A673 (cell line): ENCODE measurements around the gene GUCD1.

ENCODE experiments used
- EZH2 ChIP-seq: fragments of 200-600 bp; sonication (generic); IDR thresholded peaks from 2 replicates; pipeline ENCODE4 v1.6.1; 2017; ENCODE audit warnings: borderline replicate concordance, low read depth, mild to moderate bottlenecking, mixed read lengths, antibody characterized with exemption, low read length; ENCODE audit not compliant: poor library complexity, severe bottlenecking
- TF ChIP-seq, protein P1 (sequence below): fragments of 300-800, 200-600 bp; sonication (generic); conservative IDR thresholded peaks from 2 replicates; pipeline ENCODE4 v1.5.1; 2017; ENCODE audit warnings: low read depth, mild to moderate bottlenecking, antibody characterized with exemption, low read length, moderate library complexity, mixed read lengths

DNA sequence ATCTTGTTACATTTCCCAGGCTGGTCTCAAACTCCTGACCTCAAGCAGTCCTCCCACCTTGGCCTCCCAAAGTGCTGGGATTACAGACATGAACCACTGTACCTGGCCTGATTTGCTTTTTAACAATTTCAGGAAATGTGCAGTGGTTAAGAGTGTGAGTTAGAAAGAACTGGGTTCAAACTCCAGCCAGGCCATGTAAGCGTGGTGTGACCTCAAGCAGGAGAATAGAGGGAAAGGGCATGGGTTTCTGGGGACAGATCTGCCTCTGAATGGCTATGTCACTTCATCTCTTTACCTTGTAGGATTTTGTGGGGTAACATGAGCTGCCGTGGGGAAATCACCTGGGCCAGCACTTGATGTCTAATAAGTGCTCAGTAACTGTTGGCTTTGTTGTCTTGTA, 10.1 kb upstream of the GUCD1 start:
- TF ChIP-seq, protein P1, sequence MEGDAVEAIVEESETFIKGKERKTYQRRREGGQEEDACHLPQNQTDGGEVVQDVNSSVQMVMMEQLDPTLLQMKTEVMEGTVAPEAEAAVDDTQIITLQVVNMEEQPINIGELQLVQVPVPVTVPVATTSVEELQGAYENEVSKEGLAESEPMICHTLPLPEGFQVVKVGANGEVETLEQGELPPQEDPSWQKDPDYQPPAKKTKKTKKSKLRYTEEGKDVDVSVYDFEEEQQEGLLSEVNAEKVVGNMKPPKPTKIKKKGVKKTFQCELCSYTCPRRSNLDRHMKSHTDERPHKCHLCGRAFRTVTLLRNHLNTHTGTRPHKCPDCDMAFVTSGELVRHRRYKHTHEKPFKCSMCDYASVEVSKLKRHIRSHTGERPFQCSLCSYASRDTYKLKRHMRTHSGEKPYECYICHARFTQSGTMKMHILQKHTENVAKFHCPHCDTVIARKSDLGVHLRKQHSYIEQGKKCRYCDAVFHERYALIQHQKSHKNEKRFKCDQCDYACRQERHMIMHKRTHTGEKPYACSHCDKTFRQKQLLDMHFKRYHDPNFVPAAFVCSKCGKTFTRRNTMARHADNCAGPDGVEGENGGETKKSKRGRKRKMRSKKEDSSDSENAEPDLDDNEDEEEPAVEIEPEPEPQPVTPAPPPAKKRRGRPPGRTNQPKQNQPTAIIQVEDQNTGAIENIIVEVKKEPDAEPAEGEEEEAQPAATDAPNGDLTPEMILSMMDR, result no peak
- TF ChIP-seq EZH2, result no peak
